Mesenchymal stem cell (in vitro differentiated cells and primary cell): ENCODE measurements around the gene WWTR1.

Source experiments
- DNase-seq: peaks from one replicate; pipeline ENCODE4 v3.0.0-alpha.2; 2013
- H2AFZ ChIP-seq: one replicate; pipeline ENCODE4 v1.6.1; 2013; ENCODE audit warnings: low read depth, mild to moderate bottlenecking, control low read depth, inconsistent platforms, low read length, moderate library complexity
- H2AK5ac ChIP-seq: 2 replicates; pipeline ENCODE4 v1.6.1; 2013; ENCODE audit warnings: low read length, moderate library complexity, mild to moderate bottlenecking, inconsistent platforms; ENCODE audit not compliant: severe bottlenecking
- H2BK120ac ChIP-seq: one replicate; pipeline ENCODE4 v1.6.1; 2013; ENCODE audit warnings: low read depth, mild to moderate bottlenecking, inconsistent platforms, low read length, moderate library complexity
- H2BK12ac ChIP-seq, 2 experiments: one replicate each; pipeline ENCODE4 v1.6.1; 2013; ENCODE audit warnings: inconsistent platforms in 2 of 2, low read length in 2 of 2, mild to moderate bottlenecking in 2 of 2, moderate library complexity in 2 of 2, control low read depth in 1 of 2
- H2BK15ac ChIP-seq: one replicate; pipeline ENCODE4 v1.6.1; 2013; ENCODE audit warnings: mild to moderate bottlenecking, low read depth, inconsistent platforms; ENCODE audit not compliant: poor library complexity, severe bottlenecking
- H2BK5ac ChIP-seq: 2 replicates; pipeline ENCODE4 v1.6.1; 2013; ENCODE audit warnings: low read depth, mild to moderate bottlenecking, low read length, control low read depth, inconsistent platforms; ENCODE audit not compliant: poor library complexity, severe bottlenecking
- H3K14ac ChIP-seq, 2 experiments: one replicate each; pipeline ENCODE4 v1.6.1; 2013; ENCODE audit warnings: inconsistent platforms in 2 of 2, low read length in 2 of 2, control low read depth in 1 of 2, mild to moderate bottlenecking in 1 of 2, moderate library complexity in 1 of 2
- H3K18ac ChIP-seq, 2 experiments: one replicate each; pipeline ENCODE4 v1.6.1; 2013; ENCODE audit warnings: inconsistent platforms in 2 of 2, low read length in 2 of 2, control low read depth in 1 of 2, low read depth in 1 of 2, mild to moderate bottlenecking in 1 of 2
- H3K23ac ChIP-seq, 2 experiments: one replicate each; pipeline ENCODE4 v1.6.1; 2013; ENCODE audit warnings: inconsistent platforms in 2 of 2, low read length in 2 of 2, mild to moderate bottlenecking in 2 of 2, moderate library complexity in 2 of 2, control low read depth in 1 of 2
- H3K27ac ChIP-seq: 2 replicates; pipeline ENCODE4 v1.5.1; 2013; ENCODE audit warnings: mild to moderate bottlenecking, moderate library complexity, low read length, control low read depth, inconsistent platforms; ENCODE audit not compliant: poor library complexity, severe bottlenecking
- H3K27me3 ChIP-seq, 2 experiments: 2 replicates each; pipeline versions ENCODE4 v1.6.1 to v1.7.0; 2013; ENCODE audit warnings: low read length in 2 of 2, mild to moderate bottlenecking in 2 of 2, moderate library complexity in 2 of 2, control low read depth in 1 of 2, inconsistent platforms in 1 of 2; ENCODE audit not compliant: control insufficient read depth in 1 of 2, insufficient read depth in 1 of 2
- H3K36me3 ChIP-seq, 2 experiments: 2 replicates each; pipeline versions ENCODE4 v1.6.1 to v1.7.0; 2013; ENCODE audit warnings: low read length in 2 of 2, control low read depth in 1 of 2, inconsistent platforms in 1 of 2, low read depth in 1 of 2, mild to moderate bottlenecking in 1 of 2; ENCODE audit not compliant: insufficient read depth in 2 of 2, control insufficient read depth in 1 of 2
- H3K4ac ChIP-seq, 2 experiments: one replicate each; pipeline ENCODE4 v1.6.1; 2013; ENCODE audit warnings: inconsistent platforms in 2 of 2, low read length in 2 of 2, mild to moderate bottlenecking in 2 of 2, moderate library complexity in 2 of 2, control low read depth in 1 of 2, low read depth in 1 of 2
- H3K4me1 ChIP-seq: 2 replicates; pipeline ENCODE4 v1.6.1; 2013; ENCODE audit warnings: low read depth, low read length, control low read depth; ENCODE audit not compliant: control insufficient read depth, insufficient read depth
- H3K4me2 ChIP-seq: 2 replicates; pipeline ENCODE4 v1.6.1; 2013; ENCODE audit warnings: low read length, mild to moderate bottlenecking, inconsistent platforms; ENCODE audit not compliant: poor library complexity, severe bottlenecking
- H3K4me3 ChIP-seq, 2 experiments: 2 replicates each; pipeline versions ENCODE4 v1.5.1 to v1.7.0; 2013; ENCODE audit warnings: low read length in 2 of 2, mild to moderate bottlenecking in 2 of 2, control low read depth in 1 of 2, low read depth in 1 of 2; ENCODE audit not compliant: insufficient read depth in 1 of 2
- H3K79me1 ChIP-seq: replicated peaks from 2 replicates; pipeline ENCODE4 v1.6.1; 2013; ENCODE audit warnings: mild to moderate bottlenecking, control low read depth, low read length, inconsistent platforms; ENCODE audit not compliant: poor library complexity, severe bottlenecking
- H3K9ac ChIP-seq: 2 replicates; pipeline ENCODE4 v1.7.0; 2013; ENCODE audit warnings: mild to moderate bottlenecking, low read length, moderate library complexity
- H3K9me3 ChIP-seq: 2 replicates; pipeline ENCODE4 v1.7.0; 2013; ENCODE audit warnings: mild to moderate bottlenecking, low read length; ENCODE audit not compliant: control insufficient read depth
- H4K8ac ChIP-seq: one replicate; pipeline ENCODE4 v1.6.1; 2013; ENCODE audit warnings: inconsistent platforms, mild to moderate bottlenecking, low read length, moderate library complexity
- H4K91ac ChIP-seq: one replicate; pipeline ENCODE4 v1.6.1; 2013; ENCODE audit warnings: mild to moderate bottlenecking, low read length, inconsistent platforms
- WGBS: methylation state at CpG from one replicate; pipeline ENCODE4 v1.1.7; 2013; ENCODE audit warnings: mixed read lengths; 5-methylcytosine and 5-hydroxymethylcytosine counted together

Gene WWTR1

GRCh38 chr3:149643482-149643798 is 14.4 kb downstream of the WWTR1 start:
- no peak overlapping the region for H3K4me2 ChIP-seq
- H3K4me3 ChIP-seq, result peak overlapping the region in 1 of 2 experiments; percentile 16
- no peak overlapping the region for H3K18ac ChIP-seq
- no peak overlapping the region for H2AK5ac ChIP-seq
- H2BK5ac ChIP-seq, result no peak overlapping the region
- whole genome bisulfite sequencing, result 55% methylated on average over 1 of the region's 4 CpGs
- no peak overlapping the region for H2AFZ ChIP-seq
- H3K4ac ChIP-seq, result no peak overlapping the region
- no peak overlapping the region for H3K14ac ChIP-seq
- peaks cover 4% of the 10 kb centered on the region for H3K4me1 ChIP-seq
- H4K91ac ChIP-seq, result no peak overlapping the region
- no peak overlapping the region for H2BK120ac ChIP-seq
- H3K27me3 ChIP-seq, result no peaks in the 10 kb centered on the region
- H3K9me3 ChIP-seq, result no peaks in the 10 kb centered on the region
- peaks cover 8 to 62% of the 10 kb centered on the region in 2 experiments for H3K36me3 ChIP-seq
- H2BK15ac ChIP-seq, result no peak overlapping the region
- DNase-seq, result no peak
- H3K79me1 ChIP-seq, result no peaks in the 10 kb centered on the region
- H2BK12ac ChIP-seq, result no peak overlapping the region
- H3K9ac ChIP-seq, result peak overlapping the region; percentile 51
- H3K23ac ChIP-seq, result no peak overlapping the region
- H3K27ac ChIP-seq, result no peak overlapping the region
- no peak overlapping the region for H4K8ac ChIP-seq

- Histone ChIP-seq H3K14ac (no peak overlapping the region), H2AK5ac (no peak overlapping the region), H3K4me2 (no peak overlapping the region), H4K8ac (no peak overlapping the region), H4K91ac (no peak overlapping the region), H3K18ac (no peak overlapping the region), H2BK15ac (no peak overlapping the region), H3K23ac (no peak overlapping the region), H3K27me3 (no peaks in the 10 kb centered on the region), H3K4me1 (peaks cover 1% of the 10 kb centered on the region), H3K36me3 (peaks cover 9 to 41% of the 10 kb centered on the region in 2 experiments), H2BK120ac (no peak overlapping the region), H2BK12ac (no peak overlapping the region), H2AFZ (no peak overlapping the region), H3K4me3 (no peak overlapping the region), H2BK5ac (no peak overlapping the region), H3K27ac (peak overlapping the region; percentile 8), H3K9me3 (no peaks in the 10 kb centered on the region), H3K79me1 (no peaks in the 10 kb centered on the region), H3K9ac (peak overlapping the region; percentile 4), H3K4ac (no peak overlapping the region)
- 86% methylated on average over 6 of the region's 7 CpGs for WGBS
- DNase-seq, result no peak
Observed at GRCh38 chr3:149640976-149641728, 16.7 kb downstream of the WWTR1 start.

GRCh38 chr3:149639093-149639486 is 18.7 kb downstream of the WWTR1 start:
- Histone ChIP-seq H3K27ac (no peak overlapping the region), H3K4me3 (peak overlapping the region in 1 of 2 experiments; percentile 67), H2BK5ac (no peak overlapping the region), H3K9me3 (no peaks in the 10 kb centered on the region), H4K91ac (no peak overlapping the region), H4K8ac (no peak overlapping the region), H2BK15ac (no peak overlapping the region), H3K23ac (no peak overlapping the region), H3K27me3 (no peaks in the 10 kb centered on the region), H3K14ac (no peak overlapping the region), H3K18ac (no peak overlapping the region), H3K9ac (peak overlapping the region; percentile 76), H3K79me1 (no peaks in the 10 kb centered on the region), H3K4me2 (no peak overlapping the region), H3K4me1 (peaks cover 5% of the 10 kb centered on the region), H3K36me3 (peaks cover 6 to 33% of the 10 kb centered on the region in 2 experiments), H2AK5ac (no peak overlapping the region), H2AFZ (no peak overlapping the region), H2BK12ac (no peak overlapping the region), H2BK120ac (no peak overlapping the region), H3K4ac (no peak overlapping the region)
- 100% methylated on average over 2 of the region's 2 CpGs for WGBS
- DNase-seq, result no peak

GRCh38 chr3:149638228-149639092 is 19.4 kb downstream of the WWTR1 start:
- H3K9me3 ChIP-seq, result no peaks in the 10 kb centered on the region
- no peak overlapping the region for H3K18ac ChIP-seq

More at GRCh38 chr3:149638228-149639092, 19.4 kb downstream of the WWTR1 start:
- H3K36me3 ChIP-seq, result peaks cover 10 to 34% of the 10 kb centered on the region in 2 experiments
- no peaks in the 10 kb centered on the region for H3K79me1 ChIP-seq
- H2AFZ ChIP-seq, result no peak overlapping the region
- DNase-seq, result peak; percentile 21
- H3K27me3 ChIP-seq, result no peaks in the 10 kb centered on the region
- WGBS, result 92% methylated on average over 12 of the region's 15 CpGs
- H3K4me1 ChIP-seq, result peaks cover 8% of the 10 kb centered on the region
- H2BK15ac ChIP-seq, result no peak overlapping the region
- no peak overlapping the region for H3K27ac ChIP-seq
- H4K91ac ChIP-seq, result no peak overlapping the region
- H3K9ac ChIP-seq, result peak overlapping the region; percentile 76
- H3K14ac ChIP-seq, result no peak overlapping the region
- no peak overlapping the region for H4K8ac ChIP-seq
- H3K4me3 ChIP-seq, result peak overlapping the region in 1 of 2 experiments; percentile 67
- no peak overlapping the region for H2AK5ac ChIP-seq
- H2BK120ac ChIP-seq, result no peak overlapping the region
- no peak overlapping the region for H3K4ac ChIP-seq
- no peak overlapping the region for H2BK12ac ChIP-seq
- H3K4me2 ChIP-seq, result no peak overlapping the region
- no peak overlapping the region for H2BK5ac ChIP-seq
- no peak overlapping the region for H3K23ac ChIP-seq
